ENCODE measurements around the gene SLC5A11. TPM values are rescaled to one million over a fixed set of nuclear protein-coding genes. Genes with fewer than 3 reads are reported as not detected.

The SLC5A11 gene
- total RNA-seq, 1 experiment from 2014 or later = 5.7 TPM

DNA sequence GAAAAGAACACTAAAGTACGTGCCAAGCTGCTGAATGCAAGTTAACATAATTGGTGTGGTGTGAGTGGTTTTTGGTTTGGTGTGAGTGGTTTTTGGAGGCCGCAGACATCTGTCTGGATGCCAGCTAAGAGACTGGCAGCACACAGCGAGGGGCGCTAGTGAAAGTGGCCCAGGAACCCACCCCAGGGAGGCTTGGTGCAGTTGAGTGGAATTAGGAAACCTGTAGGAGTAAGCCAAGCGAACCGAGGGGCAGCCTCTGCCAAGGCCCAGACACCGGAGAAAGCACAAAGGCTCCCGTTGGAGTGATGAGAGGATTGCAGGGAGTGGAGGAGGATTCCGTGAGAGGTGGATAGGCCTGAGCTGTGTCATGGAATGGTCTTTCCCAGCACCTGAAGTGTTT lies 24.6 kb upstream of the SLC5A11 start:
- H3K9me2 ChIP-seq (ENCODE audit: insufficient read depth) = no peaks in the 10 kb centered on the region
- H3F3A ChIP-seq (ENCODE audit: insufficient read depth, low read depth) = peaks cover 13% of the 10 kb centered on the region
- CTCF ChIA-PET = interaction anchor here (0.5 kb wide), 1 partner anchor 366 kb away, joined by 6 read pairs; no protein-coding TSS in a partner anchor
- peaks cover 35% of the 10 kb centered on the region for H3K36me3 ChIP-seq (ENCODE audit: low read depth)
- H3K79me2 ChIP-seq (ENCODE audit: low read depth) = no peaks in the 10 kb centered on the region
- H3K4me2 ChIP-seq = no peak overlapping the region
- no peak overlapping the region for H3K27ac ChIP-seq
- H3K9me3 ChIP-seq (ENCODE audit: insufficient read depth, low read depth) = no peaks in the 10 kb centered on the region
- no peak overlapping the region for H3K4me3 ChIP-seq
- TF ChIP-seq, protein P1, sequence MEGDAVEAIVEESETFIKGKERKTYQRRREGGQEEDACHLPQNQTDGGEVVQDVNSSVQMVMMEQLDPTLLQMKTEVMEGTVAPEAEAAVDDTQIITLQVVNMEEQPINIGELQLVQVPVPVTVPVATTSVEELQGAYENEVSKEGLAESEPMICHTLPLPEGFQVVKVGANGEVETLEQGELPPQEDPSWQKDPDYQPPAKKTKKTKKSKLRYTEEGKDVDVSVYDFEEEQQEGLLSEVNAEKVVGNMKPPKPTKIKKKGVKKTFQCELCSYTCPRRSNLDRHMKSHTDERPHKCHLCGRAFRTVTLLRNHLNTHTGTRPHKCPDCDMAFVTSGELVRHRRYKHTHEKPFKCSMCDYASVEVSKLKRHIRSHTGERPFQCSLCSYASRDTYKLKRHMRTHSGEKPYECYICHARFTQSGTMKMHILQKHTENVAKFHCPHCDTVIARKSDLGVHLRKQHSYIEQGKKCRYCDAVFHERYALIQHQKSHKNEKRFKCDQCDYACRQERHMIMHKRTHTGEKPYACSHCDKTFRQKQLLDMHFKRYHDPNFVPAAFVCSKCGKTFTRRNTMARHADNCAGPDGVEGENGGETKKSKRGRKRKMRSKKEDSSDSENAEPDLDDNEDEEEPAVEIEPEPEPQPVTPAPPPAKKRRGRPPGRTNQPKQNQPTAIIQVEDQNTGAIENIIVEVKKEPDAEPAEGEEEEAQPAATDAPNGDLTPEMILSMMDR (conservative IDR thresholded peaks at IDR 0.05) = no peak
- no peak for TF ChIP-seq EZH2 (IDR thresholded peaks at IDR 0.05; ENCODE audit: low read depth)
- no TSS peak for BruUV-seq (replicated peaks)
- DNase-seq = no peak
- H2AFZ ChIP-seq = no peak overlapping the region
- intact Hi-C loops (cut with micrococcal nuclease; ENCODE audit: unreplicated experiment) = no loop called here
- no peaks in the 10 kb centered on the region for H3K27me3 ChIP-seq (ENCODE audit: insufficient read depth, low read depth)
- no peaks in the 10 kb centered on the region for H3K4me1 ChIP-seq (replicated peaks; ENCODE audit: insufficient read depth)
- H4K20me1 ChIP-seq (ENCODE audit: insufficient read depth) = peaks cover 6% of the 10 kb centered on the region; the same call in 1 of the 2 replicates
- POLR2A ChIA-PET (ENCODE audit: unreplicated experiment) = interaction anchor here (0.6 kb wide), 1 partner anchor 9 kb away, joined by 4 read pairs; no protein-coding TSS in a partner anchor

DNA sequence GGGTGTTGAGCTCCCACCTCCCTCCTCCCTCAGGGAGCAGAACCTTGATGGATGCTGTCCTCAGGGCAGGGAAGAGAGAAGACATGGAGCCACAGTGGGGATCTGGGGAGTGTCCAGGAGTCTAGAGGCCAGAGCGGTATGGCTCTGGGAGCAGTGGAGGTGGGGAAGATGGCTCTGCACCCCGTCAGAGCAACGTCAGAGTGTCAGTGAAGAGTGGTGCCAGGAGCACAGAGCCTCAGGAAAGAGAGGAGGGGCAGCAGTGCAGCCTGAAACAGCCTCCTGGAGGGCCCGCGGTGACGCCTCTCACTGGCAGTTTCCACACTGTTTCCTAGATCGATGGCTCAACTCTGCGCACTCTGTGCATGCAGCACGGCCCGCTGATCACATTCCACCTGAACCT lies 23.2 kb upstream of the SLC5A11 start:
- Histone ChIP-seq H4K20me1 (ENCODE audit: insufficient read depth) (peaks cover 6% of the 10 kb centered on the region; the same call in 1 of the 2 replicates), H3K4me1 (replicated peaks; ENCODE audit: insufficient read depth) (no peaks in the 10 kb centered on the region), H3K4me2 (no peak overlapping the region), H3K36me3 (ENCODE audit: low read depth) (peaks cover 31% of the 10 kb centered on the region), H3K79me2 (ENCODE audit: low read depth) (no peaks in the 10 kb centered on the region), H3K27me3 (ENCODE audit: insufficient read depth, low read depth) (no peaks in the 10 kb centered on the region), H3K9me3 (ENCODE audit: insufficient read depth, low read depth) (no peaks in the 10 kb centered on the region), H3K27ac (no peak overlapping the region), H3K4me3 (no peak overlapping the region), H3K9me2 (ENCODE audit: insufficient read depth) (no peaks in the 10 kb centered on the region), H2AFZ (no peak overlapping the region), H3F3A (ENCODE audit: insufficient read depth, low read depth) (peaks cover 15% of the 10 kb centered on the region)
- TF ChIP-seq EZH2 (IDR thresholded peaks at IDR 0.05; ENCODE audit: low read depth) = no peak
- TF ChIP-seq, protein P1 (conservative IDR thresholded peaks at IDR 0.05) = no peak
- ChIA-PET CTCF (no interaction called here), POLR2A (ENCODE audit: unreplicated experiment) (no interaction called here)
- BruUV-seq (replicated peaks) = no TSS peak
- intact Hi-C loops (cut with micrococcal nuclease; ENCODE audit: unreplicated experiment) = no loop called here
- no peak for DNase-seq

DNA sequence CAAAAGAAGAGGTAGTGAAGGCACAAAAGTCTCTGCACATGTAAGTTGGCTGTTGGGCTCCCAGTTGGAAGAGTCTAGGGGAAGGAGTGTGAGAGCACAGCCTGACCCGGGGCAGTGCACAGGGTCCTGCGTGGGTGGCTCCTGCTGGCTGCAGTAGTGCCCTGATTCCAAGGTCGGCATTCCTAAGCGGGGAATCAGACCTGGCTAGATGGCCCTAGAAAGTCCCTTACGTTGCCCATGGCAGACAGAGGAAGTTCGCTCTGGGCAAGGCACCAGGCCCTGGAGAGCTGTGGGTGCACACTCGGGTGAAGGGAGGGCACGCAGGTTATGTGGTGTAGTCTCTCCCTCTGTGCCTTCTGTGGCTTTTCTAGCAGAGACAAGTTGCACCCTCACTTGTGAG lies 22.8 kb upstream of the SLC5A11 start:
- no peaks in the 10 kb centered on the region for H3K27me3 ChIP-seq (ENCODE audit: insufficient read depth, low read depth)
- intact Hi-C loops (cut with micrococcal nuclease; ENCODE audit: unreplicated experiment) = no loop called here
- no peak overlapping the region for H3K4me3 ChIP-seq
- no peak overlapping the region for H3K27ac ChIP-seq
- H3K4me2 ChIP-seq = no peak overlapping the region
- BruUV-seq (replicated peaks) = no TSS peak
- DNase-seq = no peak
- peaks cover 6% of the 10 kb centered on the region; the same call in 1 of the 2 replicates for H4K20me1 ChIP-seq (ENCODE audit: insufficient read depth)
- H3K36me3 ChIP-seq (ENCODE audit: low read depth) = peaks cover 27% of the 10 kb centered on the region
- CTCF ChIA-PET = no interaction called here
- H3K79me2 ChIP-seq (ENCODE audit: low read depth) = no peaks in the 10 kb centered on the region
- POLR2A ChIA-PET (ENCODE audit: unreplicated experiment) = no interaction called here
- H2AFZ ChIP-seq = no peak overlapping the region
- H3K9me3 ChIP-seq (ENCODE audit: insufficient read depth, low read depth) = no peaks in the 10 kb centered on the region
- no peak for TF ChIP-seq EZH2 (IDR thresholded peaks at IDR 0.05; ENCODE audit: low read depth)
- TF ChIP-seq, protein P1 (conservative IDR thresholded peaks at IDR 0.05) = no peak
- H3F3A ChIP-seq (ENCODE audit: insufficient read depth, low read depth) = peaks cover 15% of the 10 kb centered on the region
- no peaks in the 10 kb centered on the region for H3K9me2 ChIP-seq (ENCODE audit: insufficient read depth)
- no peaks in the 10 kb centered on the region for H3K4me1 ChIP-seq (replicated peaks; ENCODE audit: insufficient read depth)
